Stimulated activated naive B cell treated with anti-CD40 and anti-IgM and Interleukin-4, amounts not matched to agents 10 μg/mL and 1 μg/mL and 100 μg/mL, for 72 hours (primary cell): ENCODE data around the gene CASQ1.

Experiments
- ATAC-seq, 2 donors: fragments of 150-1000 bp; cut with Tn5 transposase; replicated peaks; 2 replicates each; pipeline ENCODE4 v1.10.0; 2021; ENCODE audit warnings: moderate library complexity in 1 of 2
- DNase-seq: peaks from one replicate; pipeline ENCODE4 v3.0.0; 2021
- H3K27ac Mint-ChIP-seq: one replicate; pipeline ENCODE4 v1.8.0; 2022; ENCODE audit warnings: mild to moderate bottlenecking, mixed read lengths
- H3K27me3 Mint-ChIP-seq, 2 donors: one replicate each; pipeline ENCODE4 v1.8.0; 2022; ENCODE audit warnings: mixed read lengths in 2 of 2
- H3K36me3 Mint-ChIP-seq, 2 donors: one replicate each; pipeline ENCODE4 v1.8.0; 2022; ENCODE audit warnings: mixed read lengths in 2 of 2, mild to moderate bottlenecking in 1 of 2
- H3K4me1 Mint-ChIP-seq, 2 donors: one replicate each; pipeline ENCODE4 v1.8.0; 2022; ENCODE audit warnings: mixed read lengths in 2 of 2, mild to moderate bottlenecking in 1 of 2
- H3K4me3 Mint-ChIP-seq, 2 donors: one replicate each; pipeline ENCODE4 v1.8.0; 2022; ENCODE audit warnings: mild to moderate bottlenecking in 2 of 2, mixed read lengths in 2 of 2, moderate library complexity in 1 of 2
- H3K9me3 Mint-ChIP-seq, 2 donors: one replicate each; pipeline ENCODE4 v1.8.0; 2022; ENCODE audit warnings: mixed read lengths in 2 of 2, mild to moderate bottlenecking in 1 of 2

The CASQ1 gene

GRCh38 chr1:160216301-160216700 is 25.9 kb downstream of the CASQ1 start:
- Mint-ChIP-seq H3K4me3 (no peak overlapping the region), H3K27ac (peak overlapping the region; percentile 74), H3K4me1 (peaks cover 16 to 20% of the 10 kb centered on the region in 2 donors), H3K9me3 (no peaks in the 10 kb centered on the region), H3K36me3 (peaks cover 31 to 63% of the 10 kb centered on the region in 2 donors), H3K27me3 (no peaks in the 10 kb centered on the region)
- no peak for DNase-seq
- ATAC-seq: no peak

DNA sequence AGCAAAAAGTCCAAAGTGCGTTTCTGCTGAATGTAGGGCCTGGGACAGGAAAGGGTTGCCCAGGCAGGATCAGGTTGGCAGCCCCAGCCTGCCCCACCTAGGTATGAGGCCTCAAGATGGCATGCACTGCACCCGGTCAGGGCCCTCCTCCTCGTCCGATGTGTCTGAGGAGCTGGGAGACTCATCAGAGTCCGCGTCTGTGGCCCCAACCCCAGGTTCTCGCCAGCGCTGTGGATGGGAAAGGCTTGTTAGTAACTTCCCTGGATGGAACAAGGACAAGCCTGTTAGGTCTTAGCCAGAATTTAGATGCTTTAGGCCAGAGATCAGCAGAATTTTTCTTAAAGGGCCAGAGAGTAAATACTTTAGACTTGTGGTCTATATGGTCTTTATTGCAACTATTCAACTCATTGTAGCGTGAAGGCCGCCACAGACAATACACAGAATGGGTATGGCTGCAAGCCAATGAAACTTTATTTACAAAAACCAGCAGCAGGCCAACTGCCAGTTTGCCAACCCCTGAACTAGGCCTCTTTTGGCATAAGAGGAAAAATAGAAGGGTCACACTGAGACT is 27.2 kb downstream of the CASQ1 start:
- Mint-ChIP-seq H3K27ac (peak overlapping the region; percentile 52), H3K4me3 (peak overlapping the region in 1 of 2 donors; percentile 4), H3K4me1 (peaks cover 10 to 13% of the 10 kb centered on the region in 2 donors), H3K27me3 (no peaks in the 10 kb centered on the region), H3K36me3 (peaks cover 31 to 59% of the 10 kb centered on the region in 2 donors), H3K9me3 (no peaks in the 10 kb centered on the region)
- ATAC-seq (no peak), DNase-seq (no peak)

DNA sequence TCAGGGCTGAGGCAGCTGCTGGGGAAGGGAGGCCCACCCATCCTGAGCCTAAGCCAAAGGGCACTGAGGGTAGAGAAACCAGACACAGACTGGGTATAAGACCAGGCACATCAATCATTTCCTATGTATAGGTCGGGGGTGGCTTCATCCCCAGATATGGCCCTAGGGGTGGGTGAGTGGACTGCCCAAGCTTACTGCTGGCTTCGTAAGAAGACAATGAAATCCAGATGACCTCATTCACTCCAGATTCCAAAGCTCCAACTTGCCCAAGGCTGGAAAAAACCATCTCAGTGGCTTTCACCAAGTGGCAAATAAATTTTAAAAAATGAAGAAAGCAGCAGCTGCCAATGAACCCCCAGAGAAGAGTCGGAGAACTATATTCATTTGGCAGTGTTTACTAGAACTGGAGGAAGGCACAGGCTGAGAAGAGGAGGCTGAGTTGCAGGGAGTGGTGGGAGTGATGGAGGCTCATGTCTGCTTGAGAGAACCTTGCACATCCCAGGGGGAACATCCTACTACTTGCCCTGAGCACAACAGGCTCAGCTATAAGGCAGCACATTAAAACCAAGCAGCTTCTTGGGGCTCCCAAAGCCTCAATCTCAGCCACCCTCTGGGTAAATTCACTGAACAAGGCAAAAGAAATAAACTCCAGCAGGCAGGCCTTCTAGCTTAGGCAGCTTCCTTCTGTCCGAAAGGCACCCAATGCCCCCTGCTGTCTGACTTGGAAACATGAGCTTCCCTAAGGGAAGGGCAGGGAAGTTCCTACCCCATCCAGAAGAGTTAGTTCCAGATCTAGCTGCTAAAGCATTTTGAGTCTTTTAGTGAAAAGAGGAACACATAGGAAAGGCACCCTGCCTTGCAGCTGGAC is 28.9 kb downstream of the CASQ1 start:
- ATAC-seq (peak in 1 of 2 donors; percentile 12), DNase-seq (no peak)
- Mint-ChIP-seq H3K36me3 (peaks cover 37 to 57% of the 10 kb centered on the region in 2 donors), H3K4me1 (peaks cover 4 to 6% of the 10 kb centered on the region in 2 donors), H3K27me3 (no peaks in the 10 kb centered on the region), H3K27ac (peak overlapping the region; percentile 86), H3K9me3 (no peaks in the 10 kb centered on the region), H3K4me3 (no peak overlapping the region)

GRCh38 chr1:160220301-160220700 is 29.9 kb downstream of the CASQ1 start:
- no peaks in the 10 kb centered on the region for H3K9me3 Mint-ChIP-seq
- peaks cover 38 to 54% of the 10 kb centered on the region in 2 donors for H3K36me3 Mint-ChIP-seq

DNA sequence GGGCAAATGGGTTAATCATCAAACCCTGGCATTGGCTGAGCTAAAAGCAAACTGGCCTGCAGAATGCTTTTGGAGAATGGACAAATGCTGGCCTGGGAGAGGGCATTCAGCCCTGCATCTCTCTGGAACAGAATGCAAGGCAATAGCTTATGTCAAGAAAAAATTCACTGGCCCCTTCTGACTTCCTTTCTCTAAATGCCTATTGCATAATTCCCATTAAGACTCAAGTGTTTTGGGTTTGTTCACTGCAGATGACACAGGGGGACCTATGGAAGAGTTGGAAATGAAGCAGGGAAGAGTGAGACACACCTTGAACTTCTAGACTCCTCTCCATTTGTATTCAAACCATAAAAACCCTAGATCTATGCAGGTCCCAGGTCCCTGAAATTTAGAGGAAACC is 30.7 kb downstream of the CASQ1 start:
- DNase-seq (no peak), ATAC-seq (no peak)
- Mint-ChIP-seq H3K36me3 (peaks cover 32 to 47% of the 10 kb centered on the region in 2 donors), H3K27me3 (no peaks in the 10 kb centered on the region), H3K27ac (no peak overlapping the region), H3K4me3 (no peak overlapping the region), H3K4me1 (peaks cover 1 to 2% of the 10 kb centered on the region in 2 donors), H3K9me3 (no peaks in the 10 kb centered on the region)

More at GRCh38 chr1:160220301-160220700, 29.9 kb downstream of the CASQ1 start:
- Mint-ChIP-seq H3K27me3 (no peaks in the 10 kb centered on the region), H3K4me3 (no peak overlapping the region), H3K4me1 (peaks cover 1 to 5% of the 10 kb centered on the region in 2 donors), H3K27ac (no peak overlapping the region)
- no peak for DNase-seq
- ATAC-seq: no peak

GRCh38 chr1:160222546-160222945 is 32.2 kb downstream of the CASQ1 start:
- Mint-ChIP-seq H3K27me3 (no peaks in the 10 kb centered on the region), H3K4me3 (no peak overlapping the region), H3K9me3 (no peaks in the 10 kb centered on the region), H3K36me3 (peaks cover 29 to 37% of the 10 kb centered on the region in 2 donors), H3K27ac (no peak overlapping the region), H3K4me1 (no peaks in the 10 kb centered on the region)
- ATAC-seq (no peak), DNase-seq (no peak)

DNA sequence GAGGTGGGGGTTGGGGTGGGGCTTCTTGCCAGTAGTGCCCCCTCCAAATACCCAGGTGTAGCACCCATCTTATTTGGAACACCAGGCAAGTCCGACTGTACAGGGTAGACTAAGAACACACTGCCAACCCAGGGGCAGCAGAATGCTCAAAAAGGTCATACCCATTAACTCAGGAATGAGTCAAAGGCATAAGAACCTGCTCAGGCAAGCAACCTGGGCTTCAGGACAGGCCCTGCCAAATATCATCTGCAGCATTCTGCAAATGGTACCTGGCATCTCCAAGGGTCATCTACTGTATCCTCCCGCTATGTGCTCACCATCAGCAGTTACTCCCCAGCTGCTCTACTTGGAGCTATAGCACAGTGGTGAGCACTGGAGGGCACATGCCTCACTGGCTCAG is 34.2 kb downstream of the CASQ1 start:
- Mint-ChIP-seq H3K27ac (no peak overlapping the region), H3K9me3 (no peaks in the 10 kb centered on the region), H3K36me3 (peaks cover 30 to 32% of the 10 kb centered on the region in 2 donors), H3K27me3 (no peaks in the 10 kb centered on the region), H3K4me3 (no peak overlapping the region), H3K4me1 (no peaks in the 10 kb centered on the region)
- ATAC-seq (no peak), DNase-seq (no peak)

- Mint-ChIP-seq H3K36me3 (peaks cover 30 to 39% of the 10 kb centered on the region in 2 donors), H3K4me3 (no peak overlapping the region), H3K4me1 (no peaks in the 10 kb centered on the region), H3K9me3 (no peaks in the 10 kb centered on the region), H3K27me3 (no peaks in the 10 kb centered on the region), H3K27ac (no peak overlapping the region)
- ATAC-seq (no peak), DNase-seq (no peak)
Observed at GRCh38 chr1:160225345-160225744, 35.0 kb downstream of the CASQ1 start.

DNA sequence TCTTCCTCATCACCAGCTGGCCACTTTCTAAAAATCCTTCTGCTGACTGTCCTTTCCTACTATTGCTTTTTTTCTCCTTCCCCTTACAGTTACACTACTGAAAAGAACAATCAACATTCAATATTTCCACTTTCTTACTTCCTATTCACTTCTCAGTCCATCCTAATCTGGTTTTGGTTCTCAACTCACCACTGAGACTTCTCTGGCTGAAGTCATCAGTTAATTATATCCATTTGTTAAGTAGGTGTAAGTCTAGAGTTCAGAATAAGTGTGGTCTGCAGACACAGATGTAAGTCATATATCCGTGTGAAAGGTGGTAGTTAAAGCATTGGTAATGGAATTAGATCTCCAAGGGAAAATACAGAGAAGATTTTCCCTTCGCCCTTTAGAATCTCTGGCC is 36.2 kb downstream of the CASQ1 start:
- Mint-ChIP-seq H3K9me3 (no peaks in the 10 kb centered on the region), H3K27ac (no peak overlapping the region), H3K4me1 (no peaks in the 10 kb centered on the region), H3K4me3 (no peak overlapping the region), H3K27me3 (no peaks in the 10 kb centered on the region), H3K36me3 (peaks cover 36 to 40% of the 10 kb centered on the region in 2 donors)
- DNase-seq (no peak), ATAC-seq (peak; percentile 36 to 49)

DNA sequence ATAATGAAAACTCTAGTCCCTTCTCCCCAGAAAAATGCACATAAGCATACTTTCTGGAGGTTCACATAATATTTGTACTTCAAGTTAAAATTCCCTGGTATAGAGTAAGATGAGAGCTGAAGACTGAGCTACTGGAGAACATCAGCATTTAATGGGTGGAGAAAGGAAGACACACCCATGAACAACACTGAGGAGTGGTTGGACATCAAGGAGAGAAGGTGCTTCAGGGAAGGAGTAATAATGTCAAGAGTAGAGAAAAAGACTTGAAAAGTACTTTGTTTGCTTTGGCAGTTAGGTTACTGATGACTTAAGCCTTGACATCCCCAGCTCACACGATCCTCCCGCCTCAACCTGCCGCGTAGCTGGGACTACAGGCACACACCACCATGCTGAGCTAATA is 36.7 kb downstream of the CASQ1 start:
- Mint-ChIP-seq H3K36me3 (peaks cover 36 to 40% of the 10 kb centered on the region in 2 donors), H3K9me3 (no peaks in the 10 kb centered on the region)
- ATAC-seq: no peak

GRCh38 chr1:160227561-160227960 is 37.2 kb downstream of the CASQ1 start:
- Mint-ChIP-seq H3K4me1 (no peaks in the 10 kb centered on the region), H3K36me3 (peaks cover 34 to 36% of the 10 kb centered on the region in 2 donors), H3K27ac (no peak overlapping the region), H3K4me3 (no peak overlapping the region), H3K9me3 (no peaks in the 10 kb centered on the region), H3K27me3 (no peaks in the 10 kb centered on the region)
- DNase-seq: no peak
- no peak for ATAC-seq

More for the DNA sequence above, 36.7 kb downstream of the CASQ1 start:
- DNase-seq: no peak
- peak overlapping the region; percentile 22 for H3K27ac Mint-ChIP-seq
- no peak overlapping the region for H3K4me3 Mint-ChIP-seq
- H3K4me1 Mint-ChIP-seq: no peaks in the 10 kb centered on the region
- H3K27me3 Mint-ChIP-seq: no peaks in the 10 kb centered on the region

GRCh38 chr1:160228431-160228830 is 38.1 kb downstream of the CASQ1 start:
- ATAC-seq (no peak), DNase-seq (no peak)
- no peak overlapping the region for H3K4me3 Mint-ChIP-seq
- H3K36me3 Mint-ChIP-seq: peaks cover 28 to 32% of the 10 kb centered on the region in 2 donors
- H3K27ac Mint-ChIP-seq: no peak overlapping the region
- no peaks in the 10 kb centered on the region for H3K9me3 Mint-ChIP-seq
- no peaks in the 10 kb centered on the region for H3K4me1 Mint-ChIP-seq
- no peaks in the 10 kb centered on the region for H3K27me3 Mint-ChIP-seq

GRCh38 chr1:160232911-160233310 is 42.5 kb downstream of the CASQ1 start:
- DNase-seq (no peak), ATAC-seq (no peak)
- no peaks in the 10 kb centered on the region for H3K9me3 Mint-ChIP-seq
- no peaks in the 10 kb centered on the region for H3K27me3 Mint-ChIP-seq
- peaks cover 24 to 37% of the 10 kb centered on the region in 2 donors for H3K36me3 Mint-ChIP-seq
- no peak overlapping the region for H3K27ac Mint-ChIP-seq
- peaks cover 6 to 14% of the 10 kb centered on the region in 2 donors for H3K4me1 Mint-ChIP-seq
- H3K4me3 Mint-ChIP-seq: no peak overlapping the region

DNA sequence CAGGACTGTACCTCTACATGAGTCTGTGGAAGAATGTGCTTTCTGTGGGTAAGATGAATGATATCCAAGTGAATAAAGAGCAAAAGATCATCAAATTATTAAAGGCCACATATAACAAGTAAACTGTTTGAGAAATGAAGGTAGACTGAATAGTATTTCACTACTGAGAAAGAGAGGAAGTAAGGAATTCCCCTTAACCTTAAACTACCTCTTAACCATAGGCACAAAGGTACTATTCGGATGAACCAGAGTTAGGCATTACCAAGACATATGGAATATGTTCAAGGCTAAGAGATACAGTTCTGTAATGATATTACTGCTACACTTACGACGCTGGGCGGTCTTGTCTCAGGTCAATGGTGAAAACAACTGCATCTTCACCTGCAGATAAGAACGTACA is 46.4 kb downstream of the CASQ1 start:
- DNase-seq (no peak), ATAC-seq (peak; percentile 80 to 92)
- Mint-ChIP-seq H3K9me3 (no peaks in the 10 kb centered on the region), H3K4me3 (no peak overlapping the region), H3K27me3 (no peaks in the 10 kb centered on the region), H3K27ac (no peak overlapping the region), H3K36me3 (peaks cover 27 to 37% of the 10 kb centered on the region in 2 donors), H3K4me1 (peaks cover 11 to 21% of the 10 kb centered on the region in 2 donors)

- no peak overlapping the region for H3K27ac Mint-ChIP-seq
- H3K4me3 Mint-ChIP-seq: no peak overlapping the region
- H3K9me3 Mint-ChIP-seq: no peaks in the 10 kb centered on the region
- no peak for DNase-seq
- H3K36me3 Mint-ChIP-seq: peaks cover 28 to 39% of the 10 kb centered on the region in 2 donors
- no peaks in the 10 kb centered on the region for H3K27me3 Mint-ChIP-seq
- ATAC-seq: no peak
- peaks cover 11 to 21% of the 10 kb centered on the region in 2 donors for H3K4me1 Mint-ChIP-seq
Observed at GRCh38 chr1:160237558-160237957, 47.2 kb downstream of the CASQ1 start.
